Upper lobe of right lung (tissue), 1 donor: ENCODE results near the gene NPFF. TPM values are rescaled to one million over a fixed set of nuclear protein-coding genes. Genes with fewer than 3 reads are reported as not detected.

Experiments used
- ATAC-seq: fragments of 200-7000 bp; cut with Tn5 transposase; one replicate; pipeline ENCODE4 v1.9.1; 2020; ENCODE audit warnings: mild to moderate bottlenecking, moderate library complexity
- DNase-seq: peaks from one replicate; pipeline ENCODE4 v3.0.0-alpha.2; 2020
- H3K27ac ChIP-seq: fragments of 200-600 bp; one replicate; pipeline ENCODE4 v1.8.0; 2022
- H3K27me3 ChIP-seq: fragments of 200-600 bp; one replicate; pipeline ENCODE4 v1.8.0; 2022; ENCODE audit warnings: mild to moderate bottlenecking
- H3K36me3 ChIP-seq: fragments of 200-600 bp; one replicate; pipeline ENCODE4 v1.8.0; 2022
- H3K4me1 ChIP-seq: fragments of 200-600 bp; one replicate; pipeline ENCODE4 v1.8.0; 2022
- H3K4me3 ChIP-seq: fragments of 200-600 bp; one replicate; pipeline ENCODE4 v1.8.0; 2022; ENCODE audit warnings: mild to moderate bottlenecking
- H3K9me3 ChIP-seq: fragments of 200-600 bp; one replicate; pipeline ENCODE4 v1.8.0; 2022
- CTCF ChIP-seq: fragments of 200-600 bp; IDR thresholded peaks from one replicate; pipeline ENCODE4 v1.8.0; 2022; ENCODE audit warnings: antibody characterized with exemption
- intact Hi-C: fragments of 100-400 bp; cut with DNase I; formaldehyde crosslinking; loops from one replicate; pipeline ENCODE4 v1.11.0; 2022
- total RNA-seq: library from RNA; stranded (reverse); fragmentation: NEBNext Ultra II Directional; extraction: Animal tissue kit (Norgen Biotek cat#: 25700); gene quantifications from one replicate; pipeline ENCODE4 v1.2.1, GENCODE V29; 2021
- donor health status: DM: no; HTN: yes; CAD: no; lungs with severe emphysema.

The NPFF gene
- total RNA-seq, 1 donor from 2014 or later: not detected

- Histone ChIP-seq H3K4me1 (peaks cover 9% of the 10 kb centered on the region), H3K27ac (peak overlapping the region; percentile 73), H3K9me3 (no peaks in the 10 kb centered on the region), H3K4me3 (peak overlapping the region; percentile 39), H3K27me3 (no peaks in the 10 kb centered on the region), H3K36me3 (peaks cover 82% of the 10 kb centered on the region)
- intact Hi-C loops: no loop called here
- ATAC-seq (peak; percentile 85), DNase-seq (peak; percentile 33)
- no peak for TF ChIP-seq CTCF
Observed at GRCh38 chr12:53513712-53514410, 6.6 kb upstream of the NPFF start.

- Histone ChIP-seq H3K36me3 (peaks cover 64% of the 10 kb centered on the region), H3K27me3 (no peaks in the 10 kb centered on the region), H3K4me3 (no peak overlapping the region), H3K27ac (no peak overlapping the region), H3K4me1 (peaks cover 16% of the 10 kb centered on the region), H3K9me3 (no peaks in the 10 kb centered on the region)
- ATAC-seq (no peak), DNase-seq (peak; percentile 25)
- TF ChIP-seq CTCF: no peak
- intact Hi-C loops: no loop called here
Observed at GRCh38 chr12:53510181-53510812, 3.0 kb upstream of the NPFF start.

- intact Hi-C loops: loop anchor here (10.0 kb wide), 1 partner anchor 154 kb away; no protein-coding TSS in a partner anchor
- H3K36me3 ChIP-seq: peaks cover 56% of the 10 kb centered on the region
Observed at GRCh38 chr12:53508534-53509170, 1.4 kb upstream of the NPFF start.

GRCh38 chr12:53507603-53507885 is 260 bp upstream of the NPFF start:
- Histone ChIP-seq H3K9me3 (no peaks in the 10 kb centered on the region), H3K27ac (no peak overlapping the region), H3K4me3 (no peak overlapping the region), H3K27me3 (no peaks in the 10 kb centered on the region), H3K36me3 (peaks cover 46% of the 10 kb centered on the region), H3K4me1 (peaks cover 17% of the 10 kb centered on the region)
- DNase-seq (no peak), ATAC-seq (no peak)
- intact Hi-C loops: loop anchor here (10.0 kb wide), 1 partner anchor 153 kb away; no protein-coding TSS in a partner anchor
- no peak for TF ChIP-seq CTCF

More at GRCh38 chr12:53508534-53509170, 1.4 kb upstream of the NPFF start:
- no peaks in the 10 kb centered on the region for H3K9me3 ChIP-seq
- H3K27me3 ChIP-seq: no peaks in the 10 kb centered on the region
- H3K4me1 ChIP-seq: peaks cover 12% of the 10 kb centered on the region
- peak overlapping the region; percentile 42 for H3K27ac ChIP-seq
- ATAC-seq: peak; percentile 95
- no peak overlapping the region for H3K4me3 ChIP-seq
- TF ChIP-seq CTCF: peak; percentile 92
- DNase-seq: peak; percentile 88

GRCh38 chr12:53506450-53506785 is 866 bp downstream of the NPFF start:
- peaks cover 35% of the 10 kb centered on the region for H3K36me3 ChIP-seq
- no peak for TF ChIP-seq CTCF
- H3K9me3 ChIP-seq: no peaks in the 10 kb centered on the region
- H3K4me1 ChIP-seq: peaks cover 24% of the 10 kb centered on the region
- no peak overlapping the region for H3K27ac ChIP-seq
- no peak overlapping the region for H3K4me3 ChIP-seq
- intact Hi-C loops: loop anchor here (10.0 kb wide), 1 partner anchor 152 kb away; no protein-coding TSS in a partner anchor
- DNase-seq: no peak
- H3K27me3 ChIP-seq: no peaks in the 10 kb centered on the region
- no peak for ATAC-seq
